ENCODE data around the gene HSD3B7.

DNA sequence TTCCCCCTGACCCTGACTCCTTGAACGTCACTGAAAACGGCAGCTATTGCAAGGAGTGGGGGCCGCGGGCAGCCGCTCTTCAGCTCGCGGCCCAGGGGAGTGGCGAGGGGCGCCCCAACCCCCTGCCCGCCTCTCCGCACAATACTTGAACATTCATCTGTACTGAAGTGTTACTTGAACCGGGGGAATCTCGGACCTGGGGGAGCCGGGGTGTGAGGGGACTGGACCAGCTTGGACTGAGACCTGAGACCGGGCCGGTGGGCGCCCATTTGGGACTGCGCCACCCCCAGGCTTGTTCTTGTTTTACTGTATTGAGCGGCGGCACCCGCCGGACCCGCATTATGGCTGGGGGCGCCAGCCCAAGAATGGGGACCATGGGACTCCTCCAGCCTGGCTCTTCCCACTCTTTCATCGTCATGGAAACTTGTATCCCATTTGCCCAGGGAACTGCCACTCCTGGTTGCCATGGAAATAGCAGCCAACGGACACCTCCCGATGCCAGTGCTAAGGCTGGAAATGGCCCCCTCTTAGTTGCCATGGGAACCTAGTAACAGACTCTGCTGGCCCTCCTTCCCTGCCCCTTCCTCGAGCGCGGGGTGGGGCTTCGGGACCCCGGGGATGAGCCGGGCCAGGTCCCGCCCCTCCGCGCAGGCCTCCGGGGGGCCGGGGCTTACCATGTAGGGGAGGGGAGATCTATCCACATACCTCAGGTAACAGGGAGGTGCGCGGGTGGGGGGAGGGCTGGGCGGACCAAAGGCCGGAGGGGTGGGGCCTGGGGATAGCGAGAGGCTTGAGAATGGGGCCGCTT lies 36.9 kb upstream of the HSD3B7 start:
- TF ChIP-seq, protein P1, sequence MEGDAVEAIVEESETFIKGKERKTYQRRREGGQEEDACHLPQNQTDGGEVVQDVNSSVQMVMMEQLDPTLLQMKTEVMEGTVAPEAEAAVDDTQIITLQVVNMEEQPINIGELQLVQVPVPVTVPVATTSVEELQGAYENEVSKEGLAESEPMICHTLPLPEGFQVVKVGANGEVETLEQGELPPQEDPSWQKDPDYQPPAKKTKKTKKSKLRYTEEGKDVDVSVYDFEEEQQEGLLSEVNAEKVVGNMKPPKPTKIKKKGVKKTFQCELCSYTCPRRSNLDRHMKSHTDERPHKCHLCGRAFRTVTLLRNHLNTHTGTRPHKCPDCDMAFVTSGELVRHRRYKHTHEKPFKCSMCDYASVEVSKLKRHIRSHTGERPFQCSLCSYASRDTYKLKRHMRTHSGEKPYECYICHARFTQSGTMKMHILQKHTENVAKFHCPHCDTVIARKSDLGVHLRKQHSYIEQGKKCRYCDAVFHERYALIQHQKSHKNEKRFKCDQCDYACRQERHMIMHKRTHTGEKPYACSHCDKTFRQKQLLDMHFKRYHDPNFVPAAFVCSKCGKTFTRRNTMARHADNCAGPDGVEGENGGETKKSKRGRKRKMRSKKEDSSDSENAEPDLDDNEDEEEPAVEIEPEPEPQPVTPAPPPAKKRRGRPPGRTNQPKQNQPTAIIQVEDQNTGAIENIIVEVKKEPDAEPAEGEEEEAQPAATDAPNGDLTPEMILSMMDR (IDR thresholded peaks at IDR 0.05): no peak
- peak; percentile 84 for TF ChIP-seq POLR2AphosphoS5 (IDR thresholded peaks at IDR 0.05)

All from prostate gland (tissue), 2 donors.